Stimulated activated CD4-positive, alpha-beta T cell treated with anti-CD3 and anti-CD28 coated beads, Interleukin-1b, Interleukin-23, amount 100 ng/mL, for 1 hour (primary cell): ENCODE measurements around the gene N4BP3.
"Not testable (repeated sequence)": the region's sequence is repeated elsewhere in the genome, so short reads cannot be mapped to it uniquely, and the experiment has no call there.

Experiments used
- DNase-seq, 2 donors: peaks; one replicate each; pipeline ENCODE4 v3.0.0-alpha.2; 2020; ENCODE audit warnings: low read depth in 2 of 2

Gene N4BP3, protein sequence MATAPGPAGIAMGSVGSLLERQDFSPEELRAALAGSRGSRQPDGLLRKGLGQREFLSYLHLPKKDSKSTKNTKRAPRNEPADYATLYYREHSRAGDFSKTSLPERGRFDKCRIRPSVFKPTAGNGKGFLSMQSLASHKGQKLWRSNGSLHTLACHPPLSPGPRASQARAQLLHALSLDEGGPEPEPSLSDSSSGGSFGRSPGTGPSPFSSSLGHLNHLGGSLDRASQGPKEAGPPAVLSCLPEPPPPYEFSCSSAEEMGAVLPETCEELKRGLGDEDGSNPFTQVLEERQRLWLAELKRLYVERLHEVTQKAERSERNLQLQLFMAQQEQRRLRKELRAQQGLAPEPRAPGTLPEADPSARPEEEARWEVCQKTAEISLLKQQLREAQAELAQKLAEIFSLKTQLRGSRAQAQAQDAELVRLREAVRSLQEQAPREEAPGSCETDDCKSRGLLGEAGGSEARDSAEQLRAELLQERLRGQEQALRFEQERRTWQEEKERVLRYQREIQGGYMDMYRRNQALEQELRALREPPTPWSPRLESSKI

DNA sequence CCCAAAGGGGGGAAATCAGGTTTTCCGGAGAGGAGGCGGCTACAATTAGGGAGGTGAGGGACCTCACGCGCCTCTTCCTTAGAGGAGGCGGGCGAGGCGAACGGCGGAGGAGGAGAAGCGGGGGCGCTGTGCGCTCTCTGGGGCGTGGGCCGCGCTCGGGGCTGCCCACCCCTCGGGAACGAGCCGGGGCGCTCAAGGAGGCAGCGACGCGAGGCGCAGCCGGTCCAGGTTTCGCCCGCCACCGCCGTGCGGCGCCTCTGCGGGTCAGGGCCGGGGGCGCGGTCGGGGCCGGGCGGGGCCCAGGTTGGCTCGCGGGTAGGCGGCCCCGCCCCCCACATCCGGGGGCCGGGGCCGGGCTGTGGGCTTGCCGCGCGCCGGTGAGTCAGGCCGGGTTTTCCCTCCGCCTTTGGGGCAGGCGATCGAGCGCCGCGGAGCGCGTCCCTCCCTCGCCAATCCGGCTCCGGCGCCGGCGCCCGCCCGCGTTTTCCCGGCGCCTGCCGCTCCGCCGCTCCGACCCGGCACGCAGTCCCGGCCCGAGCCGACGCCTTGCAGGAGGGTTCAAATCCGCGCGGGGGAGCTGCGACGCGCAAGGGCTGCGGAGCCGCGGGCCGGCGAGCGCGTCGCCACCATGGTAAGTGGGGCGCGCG is at the start of gene N4BP3:
Gene N4BP3, plus strand, starts transcription at position 392 of the 647 bp plus-strand sequence. CDS start 6,052 bp downstream, outside the sequence.
- DNase-seq: peak; percentile 57 to 74

DNA sequence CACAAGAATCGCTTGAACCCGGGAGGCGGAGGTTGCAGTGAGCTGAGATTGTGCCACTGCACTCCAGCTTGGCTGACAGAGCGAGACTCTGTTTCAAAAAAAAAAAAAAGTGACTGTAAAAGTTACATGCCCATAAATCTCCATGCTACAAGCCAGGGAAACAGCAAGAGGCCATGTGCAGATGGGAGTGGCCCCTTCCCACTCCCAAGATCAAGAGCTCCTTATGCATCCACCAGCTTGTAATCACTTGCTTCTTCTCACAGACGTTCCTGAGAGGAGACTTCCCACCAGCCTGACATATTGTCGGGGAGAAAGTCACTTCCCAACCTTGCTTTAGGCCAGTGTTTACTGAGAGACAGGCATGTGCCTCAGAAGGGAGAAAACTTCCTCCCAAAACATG is 45.6 kb upstream of the N4BP3 start:
- no peak for DNase-seq

DNA sequence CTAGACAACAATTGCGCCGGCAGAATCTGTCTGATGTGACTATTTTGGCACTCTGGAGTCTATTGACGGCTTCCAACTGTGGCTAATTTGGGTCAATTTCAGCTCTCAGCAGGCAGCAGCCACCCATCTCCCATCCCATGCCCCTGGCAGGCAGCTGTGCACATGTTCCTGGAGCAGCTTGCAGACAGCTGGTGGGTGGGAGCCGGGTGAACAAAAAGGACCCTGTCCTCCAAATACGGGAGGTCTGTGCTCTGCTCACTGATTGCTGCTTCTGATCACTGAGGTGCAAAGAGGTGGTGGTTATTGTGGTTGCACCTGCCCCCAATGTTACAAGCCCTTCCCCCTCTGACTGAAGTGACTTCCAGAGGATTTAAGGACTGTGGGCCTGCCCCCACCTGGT is 45.0 kb upstream of the N4BP3 start:
- DNase-seq: no peak

DNA sequence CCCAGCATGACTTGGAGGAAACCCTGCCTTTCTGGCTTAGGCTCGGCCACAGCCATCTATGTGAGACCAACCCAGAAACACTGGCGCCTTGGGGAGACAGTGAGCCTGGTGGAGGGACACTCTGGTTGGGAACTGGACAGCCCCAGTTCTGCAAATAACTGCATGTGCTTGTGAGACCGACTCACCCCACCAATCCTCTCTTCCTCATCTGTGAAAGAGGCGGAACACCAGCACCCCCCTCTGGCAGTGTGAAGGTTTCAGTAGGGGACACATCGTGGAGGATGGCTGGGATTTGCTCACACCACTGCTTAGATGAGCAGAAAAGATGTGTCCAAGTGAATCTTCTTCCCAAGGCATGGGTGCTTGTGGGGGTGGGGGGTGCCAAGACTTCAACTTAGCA is 43.4 kb upstream of the N4BP3 start:
- no peak for DNase-seq

DNA sequence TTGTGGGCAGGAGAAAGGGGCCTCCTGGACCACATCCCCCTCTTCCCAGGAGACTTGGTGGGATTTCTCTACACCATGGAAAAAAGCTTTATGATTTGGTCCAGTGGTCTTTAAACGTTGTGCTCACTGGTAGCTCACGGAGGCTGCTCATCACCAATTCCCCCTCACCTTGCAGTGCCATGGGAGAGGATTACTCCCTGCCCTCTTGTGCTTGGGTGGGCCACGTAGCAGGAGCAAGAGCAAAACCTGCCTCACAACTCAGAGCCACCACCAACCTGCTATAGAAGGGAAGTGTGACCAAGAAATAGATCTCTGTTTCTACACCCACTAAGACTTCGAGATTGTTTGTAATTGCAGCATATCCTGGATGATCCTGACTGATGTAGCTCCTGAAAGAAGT is 42.2 kb upstream of the N4BP3 start:
- DNase-seq: no peak

DNA sequence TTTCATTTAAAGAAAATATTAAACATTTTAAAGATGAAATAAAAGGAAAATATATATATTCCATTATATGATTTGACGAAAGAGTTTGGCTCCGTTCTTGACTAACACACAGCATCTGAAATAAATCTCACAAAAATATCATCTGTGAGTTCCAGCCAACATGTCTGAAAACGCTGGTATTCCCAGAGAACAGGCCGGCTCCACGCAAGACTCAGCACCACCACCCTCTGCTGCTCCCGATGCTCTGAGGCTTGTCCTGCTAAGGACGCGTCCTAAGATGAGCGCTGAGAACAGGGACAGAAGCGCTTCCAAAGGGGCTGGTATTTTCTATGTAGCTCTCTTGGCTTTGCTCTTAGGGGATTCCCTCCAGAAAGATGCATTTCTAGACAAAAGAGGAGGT is 40.6 kb upstream of the N4BP3 start:
- DNase-seq: no peak

DNA sequence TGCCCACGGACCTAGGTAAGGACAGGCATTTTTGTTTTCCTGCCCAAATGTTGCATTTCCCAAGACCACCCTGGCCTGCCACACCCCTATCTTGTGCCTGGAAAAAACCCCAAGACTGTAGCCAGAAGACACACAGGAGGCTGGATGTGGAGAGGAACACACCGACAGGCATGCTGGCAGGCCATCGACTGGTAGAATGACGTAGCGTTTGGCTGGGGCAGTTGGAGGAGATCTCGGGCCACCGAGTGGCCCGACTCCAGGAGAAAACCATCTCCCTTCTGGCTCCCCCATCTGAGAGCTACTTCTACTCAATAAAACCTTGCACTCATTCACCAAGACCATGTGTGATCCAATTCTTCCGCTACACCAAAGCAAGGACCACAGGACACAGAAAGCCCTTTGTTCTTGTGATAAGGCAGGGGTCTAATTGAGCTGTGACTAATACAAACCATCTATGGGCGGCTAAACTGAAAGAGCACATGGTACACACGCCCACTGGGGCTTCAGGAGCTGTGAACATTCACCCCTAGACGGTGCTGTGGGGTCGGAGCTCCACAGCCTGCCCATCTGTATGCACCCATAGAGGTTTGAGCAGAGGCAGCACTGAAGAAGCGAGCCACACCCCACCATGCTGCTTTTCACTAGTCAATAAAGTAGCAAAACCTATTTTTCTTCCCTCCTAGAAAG is 38.9 kb upstream of the N4BP3 start:
- no peak for DNase-seq

DNA sequence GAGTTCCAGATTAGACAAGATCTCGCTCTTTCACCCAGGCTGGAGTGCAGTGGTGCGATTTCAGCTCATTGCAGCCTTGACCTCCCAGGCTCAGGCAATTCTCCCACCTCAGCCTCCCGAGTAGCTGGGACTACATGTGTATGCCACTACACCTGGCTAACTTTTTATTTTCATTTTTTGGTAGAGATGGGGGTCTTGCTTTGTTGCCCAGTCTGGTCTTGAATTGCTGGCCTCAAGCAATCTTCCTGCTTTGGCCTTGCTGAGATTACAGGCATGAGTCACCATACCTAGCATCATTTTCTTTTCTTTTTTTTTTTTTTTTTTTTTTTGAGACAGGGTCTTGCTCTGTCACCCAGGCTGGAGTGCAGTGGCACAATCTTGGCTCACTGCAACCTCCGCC is 36.4 kb upstream of the N4BP3 start:
- DNase-seq: not testable (repeated sequence)

DNA sequence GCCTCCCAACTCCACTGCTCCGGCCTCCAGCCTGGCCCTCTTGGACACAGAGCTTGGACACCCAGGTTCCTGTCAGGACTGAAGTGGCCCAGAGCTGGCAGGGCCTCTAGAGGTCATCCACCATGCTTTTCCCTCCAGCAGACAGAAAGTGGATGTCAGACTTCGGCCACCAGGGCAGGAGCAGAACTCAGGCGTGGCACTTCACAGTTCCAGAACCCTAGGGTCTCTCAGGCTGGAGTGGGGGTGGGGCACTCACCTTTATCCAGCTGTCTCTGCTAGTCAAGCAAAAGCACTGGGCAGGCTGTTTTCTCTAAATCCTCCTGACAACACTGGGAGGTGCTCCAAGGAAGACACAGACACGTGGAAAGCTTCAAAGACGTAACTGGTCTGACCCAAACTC is 35.6 kb upstream of the N4BP3 start:
- DNase-seq: no peak

DNA sequence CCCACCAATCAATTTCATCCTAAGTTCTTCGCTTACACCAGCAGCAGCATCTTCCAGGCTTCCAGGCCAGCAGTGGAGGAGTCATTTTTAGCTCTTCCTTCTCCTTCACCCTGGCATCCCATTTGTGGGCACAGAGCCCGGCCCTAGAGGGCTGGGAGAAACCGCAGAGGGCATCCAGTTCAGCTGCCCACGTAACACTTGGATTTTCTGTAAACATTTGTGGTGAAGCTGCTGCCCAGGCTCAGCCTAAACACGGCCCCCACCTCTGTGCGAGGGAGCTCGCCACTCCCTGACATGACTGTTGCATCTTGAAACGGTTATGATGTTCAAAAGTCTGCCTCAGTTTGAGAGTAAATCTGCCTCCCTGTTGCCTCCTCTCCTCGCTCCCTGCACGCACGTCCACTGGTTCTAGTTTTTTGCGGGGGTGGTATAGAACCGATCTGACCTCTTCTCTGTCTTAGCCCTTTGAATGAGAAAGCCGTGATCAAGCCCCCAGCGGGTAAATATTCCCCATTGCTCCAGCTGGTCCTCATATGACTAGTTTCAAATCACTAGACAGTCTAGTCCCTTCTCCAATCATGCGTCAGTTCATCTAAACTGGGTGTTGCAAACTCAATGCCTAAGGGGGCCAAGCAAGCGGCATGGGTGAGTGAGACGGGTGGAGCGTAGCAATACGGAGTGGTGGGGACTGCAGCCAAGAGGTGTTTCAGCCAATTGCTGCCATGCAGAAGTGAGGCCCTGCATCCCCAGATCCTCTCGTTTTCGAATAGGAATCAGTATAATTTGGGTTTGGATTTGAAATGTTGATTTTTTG is 34.9 kb upstream of the N4BP3 start:
- DNase-seq: no peak

DNA sequence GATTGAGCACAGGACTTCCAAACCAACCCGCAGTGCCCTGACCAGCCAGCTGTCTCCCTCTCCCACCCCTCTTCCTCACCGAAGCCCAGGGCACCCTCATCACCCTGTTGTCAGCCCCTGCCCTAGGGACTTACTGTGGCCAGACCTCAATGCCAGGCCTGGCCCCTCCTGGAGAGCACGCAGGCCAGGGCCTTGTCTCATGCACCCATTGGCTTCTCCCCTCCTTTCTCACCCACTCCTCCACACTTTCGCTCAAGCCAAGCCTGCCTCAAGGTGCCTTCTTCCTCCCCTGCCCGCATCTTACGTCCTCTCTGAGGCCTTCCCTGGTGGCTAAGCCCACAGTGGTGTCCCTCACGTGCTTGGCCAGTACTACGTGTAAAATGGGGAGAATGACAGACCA is 33.3 kb upstream of the N4BP3 start:
- DNase-seq: no peak

DNA sequence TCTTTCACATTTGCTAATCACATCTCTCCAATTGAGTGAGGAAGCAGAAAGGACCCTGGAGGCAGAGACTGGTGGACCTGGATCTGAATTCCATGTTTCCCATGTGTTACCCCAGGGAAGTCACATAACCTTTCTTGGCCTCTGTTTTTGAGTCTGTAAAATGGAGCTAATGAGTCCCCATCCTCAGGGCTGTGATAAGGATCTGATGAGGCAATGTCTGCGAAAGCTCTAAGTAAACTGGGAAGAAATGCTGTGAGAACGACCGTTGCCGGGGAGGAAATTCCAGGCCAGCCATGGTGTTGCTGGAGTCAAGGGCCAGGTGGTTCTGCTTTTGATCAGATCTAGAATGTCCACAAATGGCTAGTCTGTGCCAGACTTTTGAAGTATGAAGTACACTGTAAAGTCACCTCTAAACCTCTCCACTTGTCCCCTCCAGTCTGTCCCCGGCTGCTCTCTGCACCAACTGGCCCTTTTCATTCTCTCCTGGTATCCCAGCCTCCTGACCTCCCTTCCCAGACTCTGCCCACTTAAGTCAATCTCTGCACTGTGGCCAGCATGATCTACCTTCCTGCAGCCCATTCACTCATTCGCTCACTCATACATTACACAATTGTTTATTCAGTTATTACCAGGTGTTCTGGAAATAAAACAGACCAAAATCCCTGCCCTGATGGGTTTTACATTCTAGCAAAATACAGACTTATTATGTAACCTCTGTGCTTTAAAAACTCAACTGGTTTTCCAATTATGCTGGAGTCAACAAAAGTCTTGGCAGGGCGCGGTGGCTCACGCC is 32.5 kb upstream of the N4BP3 start:
- no peak for DNase-seq

DNA sequence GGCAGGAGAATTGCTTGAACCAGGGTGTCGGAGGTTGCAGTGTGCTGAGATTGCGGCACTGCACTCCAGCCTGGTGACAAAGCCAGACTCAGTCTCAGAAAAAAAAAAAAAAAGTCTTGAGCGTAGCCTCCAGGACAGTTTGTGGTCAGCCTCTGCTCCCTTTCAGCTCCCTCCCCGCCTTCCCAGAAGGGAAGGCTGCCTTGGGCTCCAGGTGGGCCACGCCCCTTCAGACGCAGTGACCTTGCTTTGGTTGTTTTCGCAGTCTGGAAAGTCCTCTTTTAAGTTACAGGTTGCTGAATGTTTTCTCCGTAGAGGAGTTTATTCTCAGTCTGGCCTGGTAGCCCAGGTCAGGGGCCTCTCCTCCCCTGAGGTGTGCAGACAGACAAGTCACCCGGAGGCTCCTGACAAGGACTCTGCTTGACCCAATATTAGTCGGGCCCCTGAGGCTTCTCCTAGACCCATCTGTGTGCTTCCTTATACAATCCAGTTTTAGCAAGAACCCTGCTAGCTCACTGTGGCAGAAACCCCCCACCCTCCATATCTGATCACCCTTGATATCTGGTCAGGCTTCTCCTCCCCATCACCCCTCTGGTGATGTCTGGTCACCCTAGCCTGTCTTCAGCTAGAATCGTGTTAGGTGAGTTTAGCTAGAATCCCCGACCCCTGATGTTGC is 31.6 kb upstream of the N4BP3 start:
- DNase-seq: no peak

DNA sequence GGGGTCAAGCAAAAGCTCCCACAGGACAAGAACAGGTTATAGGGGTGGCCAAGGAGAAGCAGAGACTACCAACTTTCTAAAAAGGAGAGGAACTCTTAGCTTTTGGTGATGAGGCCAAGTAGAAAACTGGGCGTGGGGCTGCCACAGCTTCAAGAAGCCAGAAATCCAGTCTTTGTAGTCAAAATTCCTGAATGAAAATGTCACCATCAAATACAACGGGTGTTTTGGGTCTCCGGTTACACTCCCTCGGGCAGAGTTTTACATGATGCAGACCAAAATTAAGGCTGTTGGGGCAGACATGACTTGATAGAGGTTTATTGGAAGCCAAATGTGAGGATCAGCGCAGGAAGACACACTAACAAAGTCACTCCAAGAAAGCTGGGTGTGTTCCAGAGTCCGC is 29.4 kb upstream of the N4BP3 start:
- DNase-seq: no peak

DNA sequence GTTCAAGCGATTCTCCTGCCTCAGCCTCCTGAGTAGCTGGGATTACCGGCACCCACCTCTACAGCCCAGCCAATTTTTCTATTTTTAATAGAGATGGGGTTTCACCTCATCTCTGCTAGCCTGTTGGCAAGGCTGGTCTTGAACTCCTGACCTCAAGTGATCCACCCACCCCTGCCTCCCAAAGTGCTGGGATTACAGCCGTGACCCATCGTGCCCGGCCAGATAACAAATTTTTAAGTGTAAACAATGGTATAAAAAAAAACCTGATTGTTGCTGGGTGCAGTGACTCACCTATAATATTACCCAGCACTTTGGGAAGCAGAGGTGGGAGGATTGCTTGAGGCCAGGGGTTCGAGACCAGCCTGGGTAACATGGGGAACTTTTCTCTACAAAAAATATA is 28.0 kb upstream of the N4BP3 start:
- no peak for DNase-seq

DNA sequence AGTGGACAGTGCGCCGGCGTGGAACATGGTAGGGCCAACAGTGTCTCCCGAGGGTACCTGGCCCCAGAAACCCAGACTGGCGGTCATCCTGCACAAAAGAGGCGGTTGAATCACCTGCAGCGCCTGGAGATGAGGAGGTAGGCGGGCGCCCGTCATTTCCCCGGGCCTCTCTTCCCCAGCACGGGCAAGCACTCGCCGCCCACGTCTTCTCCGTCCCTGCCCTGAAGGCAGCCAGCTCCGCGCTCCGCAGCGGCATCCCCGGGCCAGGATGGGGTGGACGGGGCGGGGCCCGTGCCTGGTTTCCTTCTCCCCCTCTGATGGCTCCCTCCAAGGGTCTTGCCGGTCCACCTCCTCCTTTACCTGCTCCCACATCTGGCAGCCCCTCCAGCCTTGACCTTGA is 27.1 kb upstream of the N4BP3 start:
- DNase-seq: no peak

DNA sequence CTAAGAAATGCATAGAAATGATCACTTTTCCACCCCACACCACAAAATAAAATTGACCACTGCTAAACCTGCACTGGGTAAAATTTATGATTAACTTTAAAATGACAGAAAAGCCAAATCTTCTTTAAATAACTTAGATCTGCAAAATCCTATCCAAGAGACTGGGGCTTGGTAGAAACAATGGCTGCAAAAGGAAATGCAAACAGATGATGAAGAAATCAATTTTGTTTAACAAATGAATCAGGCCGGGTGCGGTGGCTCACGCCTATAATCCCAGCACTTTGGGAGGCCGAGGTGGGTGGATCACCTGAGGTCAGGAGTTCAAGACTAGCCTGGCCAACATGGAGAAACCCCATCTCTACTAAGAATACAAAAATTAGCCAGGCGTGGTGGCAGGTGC is 26.1 kb upstream of the N4BP3 start:
- not testable (repeated sequence) for DNase-seq

DNA sequence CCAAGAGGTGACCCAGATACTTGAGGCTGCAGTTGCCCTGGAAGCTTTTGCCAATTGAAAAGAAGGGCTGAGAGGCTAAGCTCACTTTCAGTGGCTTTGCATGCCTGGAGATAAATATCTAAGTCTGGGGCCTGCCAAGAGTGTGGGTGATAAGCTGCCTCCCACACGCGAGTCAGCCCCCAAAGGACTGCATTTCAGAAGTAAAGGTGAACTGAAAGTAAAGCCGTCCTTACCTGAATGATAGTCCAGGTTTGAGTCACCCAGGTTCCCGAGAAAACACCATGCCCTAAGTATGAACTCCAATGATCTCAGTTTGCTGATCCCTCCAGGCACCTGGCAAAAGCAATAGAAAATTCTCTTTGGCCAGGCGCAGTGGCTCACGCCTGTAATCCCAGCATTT is 22.5 kb upstream of the N4BP3 start:
- DNase-seq: no peak

DNA sequence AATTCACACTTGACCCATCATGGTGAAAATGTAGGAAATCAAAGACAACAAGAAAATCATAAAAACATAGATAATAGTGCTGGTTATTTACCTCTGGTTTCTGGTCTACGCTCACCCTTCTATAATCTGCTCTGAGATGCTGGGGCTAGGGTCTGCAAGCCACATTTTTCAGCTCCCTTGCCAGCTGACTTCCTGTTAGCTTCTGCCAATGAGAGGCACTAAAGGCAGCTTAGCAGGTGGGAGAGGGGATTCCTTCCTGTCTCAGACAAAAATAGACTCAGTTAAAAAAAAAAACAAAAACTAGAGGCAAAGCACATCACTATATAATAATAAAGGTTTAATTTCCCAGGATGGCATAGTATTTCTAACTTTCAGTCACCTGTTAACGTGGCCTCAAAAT is 20.2 kb upstream of the N4BP3 start:
- no peak for DNase-seq

DNA sequence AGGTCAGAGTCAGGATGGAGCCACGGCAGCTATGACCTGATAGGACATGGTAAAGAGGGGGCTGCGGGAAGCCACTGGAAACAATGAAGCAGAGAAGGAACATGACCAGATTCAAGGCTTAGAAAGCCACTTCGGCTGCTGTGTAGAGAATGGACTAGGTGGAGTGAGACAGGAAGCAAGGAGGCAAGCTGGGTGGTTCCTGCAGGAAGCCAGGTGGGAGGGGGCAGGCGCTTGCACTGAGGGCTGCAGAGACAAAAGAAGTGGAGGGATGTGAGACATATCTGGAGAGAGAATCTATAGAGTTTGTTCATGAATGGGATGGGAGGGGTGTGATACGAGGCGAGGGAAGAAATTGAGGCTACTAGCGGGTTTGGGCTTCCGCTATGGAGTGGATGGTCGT is 19.0 kb upstream of the N4BP3 start:
- no peak for DNase-seq
